Upper lobe of left lung (tissue), 4 donors: Measurements from ENCODE around the gene C17orf107.

Experiments used
- EP300 ChIP-seq, 4 donors: sonication (generic); formaldehyde crosslinking; IDR thresholded peaks; one replicate each; pipeline ENCODE4 v1.5.1; 2017; ENCODE audit warnings: antibody characterized with exemption in 4 of 4, control low read depth in 2 of 4
- POLR2A ChIP-seq, 4 donors: fragments of 450-650 bp; IDR thresholded peaks; one replicate each; pipeline ENCODE4 v1.5.1; 2016 to 2017; ENCODE audit warnings: antibody characterized with exemption in 4 of 4, mild to moderate bottlenecking in 2 of 4
- TF ChIP-seq, protein P1 (sequence below), 6 experiments: fragments of 450-650 bp in 4 of 6; fragments of 200-600 bp in 2 of 6; sonication (generic) in 2 of 6; IDR thresholded peaks; one replicate each; pipeline ENCODE4 v1.5.1; 2016 to 2019; ENCODE audit warnings: antibody characterized with exemption in 6 of 6

DNA sequence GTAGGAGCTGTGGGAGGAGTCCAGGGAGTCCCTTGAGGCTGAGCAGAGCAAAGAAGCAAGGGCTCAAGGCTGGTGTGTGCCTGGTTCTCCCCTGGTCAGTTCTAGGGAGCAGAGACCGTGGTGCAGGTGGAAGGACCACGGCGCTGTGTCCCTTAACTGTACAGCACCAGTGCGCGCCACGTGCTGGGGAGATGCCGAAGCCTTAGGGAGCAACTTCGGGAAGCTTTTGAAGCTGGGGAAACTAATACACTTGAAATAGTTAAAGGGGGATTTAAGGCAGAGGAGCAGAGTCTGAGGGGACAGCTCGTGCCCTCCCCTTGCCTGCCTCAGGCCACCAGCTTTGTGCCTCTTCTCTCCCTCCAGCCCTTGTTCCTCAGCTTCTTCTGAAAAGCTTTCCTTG, 38.7 kb upstream of the C17orf107 start:
- TF ChIP-seq, protein P1, sequence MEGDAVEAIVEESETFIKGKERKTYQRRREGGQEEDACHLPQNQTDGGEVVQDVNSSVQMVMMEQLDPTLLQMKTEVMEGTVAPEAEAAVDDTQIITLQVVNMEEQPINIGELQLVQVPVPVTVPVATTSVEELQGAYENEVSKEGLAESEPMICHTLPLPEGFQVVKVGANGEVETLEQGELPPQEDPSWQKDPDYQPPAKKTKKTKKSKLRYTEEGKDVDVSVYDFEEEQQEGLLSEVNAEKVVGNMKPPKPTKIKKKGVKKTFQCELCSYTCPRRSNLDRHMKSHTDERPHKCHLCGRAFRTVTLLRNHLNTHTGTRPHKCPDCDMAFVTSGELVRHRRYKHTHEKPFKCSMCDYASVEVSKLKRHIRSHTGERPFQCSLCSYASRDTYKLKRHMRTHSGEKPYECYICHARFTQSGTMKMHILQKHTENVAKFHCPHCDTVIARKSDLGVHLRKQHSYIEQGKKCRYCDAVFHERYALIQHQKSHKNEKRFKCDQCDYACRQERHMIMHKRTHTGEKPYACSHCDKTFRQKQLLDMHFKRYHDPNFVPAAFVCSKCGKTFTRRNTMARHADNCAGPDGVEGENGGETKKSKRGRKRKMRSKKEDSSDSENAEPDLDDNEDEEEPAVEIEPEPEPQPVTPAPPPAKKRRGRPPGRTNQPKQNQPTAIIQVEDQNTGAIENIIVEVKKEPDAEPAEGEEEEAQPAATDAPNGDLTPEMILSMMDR (IDR thresholded peaks at IDR 0.05) = no peak
- TF ChIP-seq EP300 (IDR thresholded peaks at IDR 0.05) (no peak), POLR2A (IDR thresholded peaks at IDR 0.05) (no peak)
